Upper lobe of left lung (tissue), 6 donors: ENCODE results near the gene RPP30. TPM values are rescaled to one million over a fixed set of nuclear protein-coding genes. Genes with fewer than 3 reads are reported as not detected.
A peak's percentile ranks its signal among the peaks of the same experiment; 100 is the strongest.

ENCODE experiments used
- ATAC-seq, 2 donors: fragments of 200-7000 bp; cut with Tn5 transposase; one replicate each; pipeline ENCODE4 v1.9.1; 2022; ENCODE audit warnings: mild to moderate bottlenecking in 2 of 2, moderate library complexity in 2 of 2; ENCODE audit not compliant: low FRiP score in 2 of 2
- DNase-seq, 2 donors: peaks; one replicate each; pipeline ENCODE4 v3.0.0-alpha.2; 2019 to 2020
- H3K27ac ChIP-seq, 4 donors: fragments of 200-600 bp; sonication (generic); one replicate each; pipeline ENCODE4 v1.5.1; 2016 to 2019
- H3K27me3 ChIP-seq, 4 donors: fragments of 200-600 bp; sonication (generic); one replicate each; pipeline ENCODE4 v1.5.1; 2017 to 2019
- H3K36me3 ChIP-seq, 4 donors: fragments of 200-600 bp; sonication (generic); one replicate each; pipeline ENCODE4 v1.5.1; 2016 to 2019
- H3K4me1 ChIP-seq, 4 donors: fragments of 200-600 bp; sonication (generic); one replicate each; pipeline ENCODE4 v1.5.1; 2018 to 2019
- H3K4me3 ChIP-seq, 4 donors: fragments of 200-600 bp; sonication (generic); one replicate each; pipeline ENCODE4 v1.5.1; 2017 to 2019; ENCODE audit warnings: mild to moderate bottlenecking in 2 of 4, moderate library complexity in 1 of 4
- H3K9me3 ChIP-seq, 4 donors: fragments of 200-600 bp; sonication (generic); one replicate each; pipeline ENCODE4 v1.5.1; 2018 to 2019
- CTCF ChIP-seq, 6 experiments: fragments of 450-650 bp in 4 of 6; fragments of 200-600 bp in 2 of 6; sonication (generic) in 2 of 6; IDR thresholded peaks; one replicate each; pipeline ENCODE4 v1.5.1; 2016 to 2019; ENCODE audit warnings: antibody characterized with exemption in 6 of 6
- EP300 ChIP-seq, 4 donors: sonication (generic); formaldehyde crosslinking; IDR thresholded peaks; one replicate each; pipeline ENCODE4 v1.5.1; 2017; ENCODE audit warnings: antibody characterized with exemption in 4 of 4, control low read depth in 2 of 4
- POLR2A ChIP-seq, 4 donors: fragments of 450-650 bp; IDR thresholded peaks; one replicate each; pipeline ENCODE4 v1.5.1; 2016 to 2017; ENCODE audit warnings: antibody characterized with exemption in 4 of 4, mild to moderate bottlenecking in 2 of 4
- POLR2AphosphoS5 ChIP-seq, 2 donors: sonication (generic); formaldehyde crosslinking; IDR thresholded peaks; one replicate each; pipeline ENCODE4 v1.5.1; 2017; ENCODE audit warnings: antibody characterized with exemption in 2 of 2
- WGBS, 2 donors: methylation state at CpG; one replicate each; pipeline ENCODE4 v1.1.5; 2017 to 2018; 5-methylcytosine and 5-hydroxymethylcytosine counted together
- total RNA-seq, 6 donors: library from RNA; depleted of rRNA in 4 of 6; stranded (reverse); fragments of >200 nt in 4 of 6; gene quantifications; one replicate each; pipeline versions ENCODE4 v1.1.0 to v1.2.1, GENCODE V29; 2016 to 2021
- donor health status: DM: no; HTN: no; CAD: no; lungs with moderate emphysema.
- donor health status: DM: no; HTN: yes; CAD: no; lungs with severe emphysema.

The RPP30 gene
- total RNA-seq, 6 donors from 2014 or later: 9.9 to 28.8 (median 23.2) TPM

GRCh38 chr10:90925079-90926029, 53.6 kb downstream of the RPP30 start:
- no peak for DNase-seq
- no peaks in the 10 kb centered on the region for H3K36me3 ChIP-seq
- no peak overlapping the region for H3K4me3 ChIP-seq
- peaks cover 3 to 13% (median 6%) of the 10 kb centered on the region in 4 donors for H3K4me1 ChIP-seq
- H3K27me3 ChIP-seq: no peaks in the 10 kb centered on the region
- H3K27ac ChIP-seq: no peak overlapping the region
- ATAC-seq: no peak
- TF ChIP-seq EP300 (IDR thresholded peaks at IDR 0.05) (no peak), POLR2AphosphoS5 (IDR thresholded peaks at IDR 0.05) (no peak), POLR2A (IDR thresholded peaks at IDR 0.05) (no peak), CTCF (IDR thresholded peaks at IDR 0.05) (no peak)
- no peaks in the 10 kb centered on the region for H3K9me3 ChIP-seq
- WGBS, 2 donors: 88 to 94% methylated on average over 4 to 5 of the region's 5 CpGs

- no peak for ATAC-seq
- no peaks in the 10 kb centered on the region for H3K27me3 ChIP-seq
- 84 to 88% methylated on average over 2 of the region's 2 CpGs for WGBS, 2 donors
- no peak for DNase-seq
- TF ChIP-seq POLR2A (IDR thresholded peaks at IDR 0.05) (no peak), POLR2AphosphoS5 (IDR thresholded peaks at IDR 0.05) (no peak), EP300 (IDR thresholded peaks at IDR 0.05) (no peak)
- no peak overlapping the region for H3K4me3 ChIP-seq
- H3K36me3 ChIP-seq: no peaks in the 10 kb centered on the region
- peaks cover 18 to 25% (median 21%) of the 10 kb centered on the region in 4 donors for H3K4me1 ChIP-seq
- H3K9me3 ChIP-seq: no peaks in the 10 kb centered on the region
- H3K27ac ChIP-seq: no peak overlapping the region
Measured at GRCh38 chr10:90927293-90927692, 55.5 kb downstream of the RPP30 start.

- no peaks in the 10 kb centered on the region for H3K36me3 ChIP-seq
- H3K27ac ChIP-seq: peak overlapping the region in 2 of 4 donors; percentile 77 to 89
- H3K4me3 ChIP-seq: no peak overlapping the region
- no peaks in the 10 kb centered on the region for H3K27me3 ChIP-seq
- WGBS, 2 donors: 79% methylated on average over 5 of the region's 5 CpGs
- peaks cover 18 to 28% (median 22%) of the 10 kb centered on the region in 4 donors for H3K4me1 ChIP-seq
- no peaks in the 10 kb centered on the region for H3K9me3 ChIP-seq
- no peak for TF ChIP-seq EP300 (IDR thresholded peaks at IDR 0.05)
- no peak for TF ChIP-seq POLR2AphosphoS5 (IDR thresholded peaks at IDR 0.05)
- no peak for TF ChIP-seq POLR2A (IDR thresholded peaks at IDR 0.05)
- no peak for TF ChIP-seq CTCF (IDR thresholded peaks at IDR 0.05)
- no peak for DNase-seq
- ATAC-seq: no peak
Measured at GRCh38 chr10:90929179-90929578, 57.4 kb downstream of the RPP30 start.

GRCh38 chr10:90930070-90930837, 58.5 kb downstream of the RPP30 start:
- Histone ChIP-seq H3K9me3 (no peaks in the 10 kb centered on the region), H3K4me1 (peaks cover 18 to 29% (median 22%) of the 10 kb centered on the region in 4 donors), H3K27me3 (no peaks in the 10 kb centered on the region), H3K36me3 (no peaks in the 10 kb centered on the region), H3K4me3 (no peak overlapping the region), H3K27ac (peak overlapping the region; percentile 70 to 89 (median 75))
- 39 to 54% methylated on average over 5 of the region's 5 CpGs for WGBS, 2 donors
- DNase-seq (no peak), ATAC-seq (peak; percentile 71 to 87)
- no peak for TF ChIP-seq CTCF (IDR thresholded peaks at IDR 0.05)
- no peak for TF ChIP-seq POLR2AphosphoS5 (IDR thresholded peaks at IDR 0.05)
- TF ChIP-seq EP300 (IDR thresholded peaks at IDR 0.05): no peak
- no peak for TF ChIP-seq POLR2A (IDR thresholded peaks at IDR 0.05)
